DND-41 (cell line): Measurements from ENCODE around the gene ENO3.

Experiments used
- ATAC-seq: fragments of 200-7000 bp; cut with Tn5 transposase; 3 replicates; pipeline ENCODE4 v1.9.1; 2021; ENCODE audit warnings: low read depth; ENCODE audit not compliant: insufficient read depth
- DNase-seq: peaks from one replicate; pipeline ENCODE4 v3.0.0-alpha.2; 2020
- H2AFZ ChIP-seq: 2 replicates; pipeline ENCODE4 v1.6.0; 2012; ENCODE audit warnings: low read depth, low read length
- H3K27ac ChIP-seq: 2 replicates; pipeline ENCODE4 v1.5.1; 2012; ENCODE audit warnings: low read length, inconsistent platforms
- H3K27me3 ChIP-seq: fragments of 200-600 bp; sonication (generic); 2 replicates; pipeline ENCODE4 v1.6.0; 2012; ENCODE audit warnings: low read length, mild to moderate bottlenecking, inconsistent platforms; ENCODE audit not compliant: insufficient read depth, poor library complexity
- H3K36me3 ChIP-seq: 2 replicates; pipeline ENCODE4 v1.5.1; 2012; ENCODE audit warnings: low read length, inconsistent platforms; ENCODE audit not compliant: insufficient read depth
- H3K4me1 ChIP-seq: 2 replicates; pipeline ENCODE4 v1.5.1; 2012; ENCODE audit warnings: mild to moderate bottlenecking, low read length; ENCODE audit not compliant: insufficient read depth
- H3K4me2 ChIP-seq: 2 replicates; pipeline ENCODE4 v1.6.0; 2012; ENCODE audit warnings: mild to moderate bottlenecking, moderate library complexity, low read length, inconsistent platforms; ENCODE audit not compliant: insufficient read depth
- H3K4me3 ChIP-seq, 2 experiments: fragments of 200-600 bp in 1 of 2; shearing (Covaris generic) in 1 of 2; 2 replicates each; pipeline ENCODE4 v1.5.1; 2012 to 2016; ENCODE audit warnings: inconsistent platforms in 2 of 2, low read length in 2 of 2, mild to moderate bottlenecking in 2 of 2, low read depth in 1 of 2, moderate library complexity in 1 of 2
- H3K79me2 ChIP-seq: 2 replicates; pipeline ENCODE4 v1.6.0; 2012; ENCODE audit warnings: low read length, inconsistent platforms; ENCODE audit not compliant: insufficient read depth
- H3K9ac ChIP-seq: 2 replicates; pipeline ENCODE4 v1.6.0; 2012; ENCODE audit warnings: low read depth, mild to moderate bottlenecking, inconsistent platforms, low read length, moderate library complexity
- H3K9me3 ChIP-seq: 2 replicates; pipeline ENCODE4 v1.5.1; 2012; ENCODE audit warnings: low read length, moderate library complexity, mild to moderate bottlenecking, inconsistent platforms; ENCODE audit not compliant: insufficient read depth, severe bottlenecking
- H4K20me1 ChIP-seq: 2 replicates; pipeline ENCODE4 v1.6.0; 2012; ENCODE audit warnings: low read length; ENCODE audit not compliant: insufficient read depth
- CTCF ChIP-seq: IDR thresholded peaks from 2 replicates; pipeline ENCODE4 v1.5.1; 2012; ENCODE audit warnings: borderline replicate concordance, low read length, moderate library complexity, mild to moderate bottlenecking; ENCODE audit not compliant: poor library complexity, severe bottlenecking; ENCODE audit errors: extremely low read depth
- EZH2 ChIP-seq: IDR thresholded peaks from 3 replicates; pipeline ENCODE4 v1.6.1; 2012; ENCODE audit warnings: borderline replicate concordance, low read depth, mild to moderate bottlenecking, moderate library complexity, low read length, inconsistent platforms; ENCODE audit not compliant: severe bottlenecking

ENO3 gene

GRCh38 chr17:4950746-4951204 is at the start of gene ENO3:
Gene ENO3 (plus strand): TSS chr17:4951119. CDS start chr17:4951830, 711 bp downstream.
- ATAC-seq (no peak), DNase-seq (no peak)
- Histone ChIP-seq H3K36me3 (peaks cover 24% of the 10 kb centered on the region), H3K4me3 (peak within 1 kb of the TSS; percentile 30 to 91; a peak in 3 of 4 replicates), H3K4me1 (peaks cover 36% of the 10 kb centered on the region), H3K27ac (peak within 1 kb of the TSS; percentile 99), H3K27me3 (no peaks in the 10 kb centered on the region), H3K79me2 (peaks cover 36% of the 10 kb centered on the region), H4K20me1 (peaks cover 18% of the 10 kb centered on the region), H2AFZ (peak within 1 kb of the TSS; percentile 90), H3K4me2 (peak within 1 kb of the TSS; percentile 93), H3K9me3 (no peaks in the 10 kb centered on the region), H3K9ac (peak within 1 kb of the TSS; percentile 98)
- TF ChIP-seq EZH2 (no peak), CTCF (no peak)

- H3K27ac ChIP-seq: no peak overlapping the region
- H3K9me3 ChIP-seq: no peaks in the 10 kb centered on the region
- no peaks in the 10 kb centered on the region for H3K79me2 ChIP-seq
- no peaks in the 10 kb centered on the region for H3K27me3 ChIP-seq
- H3K36me3 ChIP-seq: peaks cover 6% of the 10 kb centered on the region
- peaks cover 20% of the 10 kb centered on the region for H3K4me1 ChIP-seq
- H3K4me2 ChIP-seq: no peak overlapping the region
- peaks cover 3% of the 10 kb centered on the region for H4K20me1 ChIP-seq
- ATAC-seq (no peak), DNase-seq (no peak)
- no peak overlapping the region for H2AFZ ChIP-seq
- no peak overlapping the region for H3K9ac ChIP-seq
- TF ChIP-seq EZH2 (no peak), CTCF (no peak)
- no peak overlapping the region for H3K4me3 ChIP-seq
Measured at GRCh38 chr17:4901648-4902344, 49.1 kb upstream of the ENO3 start.

GRCh38 chr17:4902540-4902939 is 48.4 kb upstream of the ENO3 start:
- H3K27ac ChIP-seq: no peak overlapping the region
- no peak overlapping the region for H3K4me3 ChIP-seq
- ATAC-seq: no peak
- H2AFZ ChIP-seq: no peak overlapping the region
- no peak overlapping the region for H3K9ac ChIP-seq
- no peaks in the 10 kb centered on the region for H3K79me2 ChIP-seq
- H3K4me1 ChIP-seq: peaks cover 20% of the 10 kb centered on the region
- TF ChIP-seq CTCF (no peak), EZH2 (no peak)
- no peaks in the 10 kb centered on the region; the same call in 1 of the 2 replicates for H4K20me1 ChIP-seq
- DNase-seq: no peak
- H3K4me2 ChIP-seq: no peak overlapping the region
- H3K27me3 ChIP-seq: no peaks in the 10 kb centered on the region
- H3K9me3 ChIP-seq: no peaks in the 10 kb centered on the region
- H3K36me3 ChIP-seq: no peaks in the 10 kb centered on the region
